Esophagus (tissue), 2 donors: ENCODE data around the gene GAL3ST2. TPM values are rescaled to one million over a fixed set of nuclear protein-coding genes. Genes with fewer than 3 reads are reported as not detected.
"Not testable (repeated sequence)": the region's sequence is repeated elsewhere in the genome, so short reads cannot be mapped to it uniquely, and the experiment has no call there.

Experiments used
- H3K27ac ChIP-seq, 2 donors: one replicate each; pipeline ENCODE4 v1.5.1; 2013; ENCODE audit warnings: low read depth in 2 of 2, mild to moderate bottlenecking in 2 of 2, inconsistent platforms in 1 of 2, low read length in 1 of 2, moderate library complexity in 1 of 2
- H3K27me3 ChIP-seq, 2 donors: one replicate each; pipeline ENCODE4 v1.6.1; 2013; ENCODE audit warnings: low read length in 2 of 2, control low read depth in 1 of 2, mild to moderate bottlenecking in 1 of 2; ENCODE audit not compliant: insufficient read depth in 2 of 2, control insufficient read depth in 1 of 2
- H3K36me3 ChIP-seq, 2 donors: one replicate each; pipeline ENCODE4 v1.6.1; 2013; ENCODE audit warnings: low read length in 1 of 2; ENCODE audit not compliant: control insufficient read depth in 2 of 2, insufficient read depth in 2 of 2
- H3K4me1 ChIP-seq, 2 donors: one replicate each; pipeline ENCODE4 v1.6.1; 2013; ENCODE audit warnings: low read length in 1 of 2; ENCODE audit not compliant: control insufficient read depth in 2 of 2, insufficient read depth in 2 of 2
- H3K4me3 ChIP-seq, 2 donors: one replicate each; pipeline ENCODE4 v1.5.1; 2013; ENCODE audit warnings: low read length in 2 of 2, mild to moderate bottlenecking in 2 of 2, low read depth in 1 of 2, moderate library complexity in 1 of 2
- H3K9me3 ChIP-seq, 2 donors: one replicate each; pipeline ENCODE4 v1.6.1; 2013; ENCODE audit warnings: mild to moderate bottlenecking in 2 of 2, low read depth in 1 of 2, low read length in 1 of 2, moderate library complexity in 1 of 2; ENCODE audit not compliant: control insufficient read depth in 2 of 2, insufficient read depth in 1 of 2
- WGBS, 2 donors: extraction: QIAGEN DNeasy Blood & Tissue Kit; methylation state at CpG; one replicate each; pipeline ENCODE4 v1.1.7; 2013; 5-methylcytosine and 5-hydroxymethylcytosine counted together
- polyA plus RNA-seq, 2 donors: library from polyadenylated mRNA; stranded (reverse); fragments of 200-250 nt; gene quantifications; one replicate each; pipeline ENCODE4 v1.2.3, GENCODE V29; 2013
- donor health status: healthy with polysubstance abuse.
- donor health status: Bipolar disorder and iron deficiency.

The GAL3ST2 gene
- polyA plus RNA-seq, 2 donors = 0.02 to 0.10 TPM

DNA sequence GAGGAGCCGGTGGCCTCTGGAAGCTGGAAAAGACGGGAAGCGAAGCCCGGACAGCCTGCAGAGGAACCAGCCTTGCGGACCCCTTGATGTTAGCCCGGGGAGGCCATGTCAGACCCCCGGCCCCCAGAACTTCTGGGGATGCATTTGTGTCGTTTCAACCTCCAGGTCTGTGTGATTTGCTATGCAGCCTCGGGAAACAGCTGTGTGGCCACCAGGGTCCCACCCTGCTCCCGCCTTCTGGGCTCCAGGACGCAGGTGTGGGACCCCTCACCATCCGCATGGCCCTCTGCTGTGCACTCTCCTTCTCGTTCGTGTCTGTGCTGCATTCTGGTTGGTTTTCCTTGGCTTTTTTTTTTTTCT is 45.6 kb downstream of the GAL3ST2 start:
- WGBS, 2 donors = 75 to 79% methylated on average over 14 of the region's 14 CpGs
- no peaks in the 10 kb centered on the region for H3K36me3 ChIP-seq
- no peaks in the 10 kb centered on the region for H3K4me1 ChIP-seq
- H3K9me3 ChIP-seq = peaks cover 0 to 5% of the 10 kb centered on the region in 2 donors
- no peaks in the 10 kb centered on the region for H3K27me3 ChIP-seq
- H3K4me3 ChIP-seq = no peak overlapping the region
- H3K27ac ChIP-seq = no peak overlapping the region

DNA sequence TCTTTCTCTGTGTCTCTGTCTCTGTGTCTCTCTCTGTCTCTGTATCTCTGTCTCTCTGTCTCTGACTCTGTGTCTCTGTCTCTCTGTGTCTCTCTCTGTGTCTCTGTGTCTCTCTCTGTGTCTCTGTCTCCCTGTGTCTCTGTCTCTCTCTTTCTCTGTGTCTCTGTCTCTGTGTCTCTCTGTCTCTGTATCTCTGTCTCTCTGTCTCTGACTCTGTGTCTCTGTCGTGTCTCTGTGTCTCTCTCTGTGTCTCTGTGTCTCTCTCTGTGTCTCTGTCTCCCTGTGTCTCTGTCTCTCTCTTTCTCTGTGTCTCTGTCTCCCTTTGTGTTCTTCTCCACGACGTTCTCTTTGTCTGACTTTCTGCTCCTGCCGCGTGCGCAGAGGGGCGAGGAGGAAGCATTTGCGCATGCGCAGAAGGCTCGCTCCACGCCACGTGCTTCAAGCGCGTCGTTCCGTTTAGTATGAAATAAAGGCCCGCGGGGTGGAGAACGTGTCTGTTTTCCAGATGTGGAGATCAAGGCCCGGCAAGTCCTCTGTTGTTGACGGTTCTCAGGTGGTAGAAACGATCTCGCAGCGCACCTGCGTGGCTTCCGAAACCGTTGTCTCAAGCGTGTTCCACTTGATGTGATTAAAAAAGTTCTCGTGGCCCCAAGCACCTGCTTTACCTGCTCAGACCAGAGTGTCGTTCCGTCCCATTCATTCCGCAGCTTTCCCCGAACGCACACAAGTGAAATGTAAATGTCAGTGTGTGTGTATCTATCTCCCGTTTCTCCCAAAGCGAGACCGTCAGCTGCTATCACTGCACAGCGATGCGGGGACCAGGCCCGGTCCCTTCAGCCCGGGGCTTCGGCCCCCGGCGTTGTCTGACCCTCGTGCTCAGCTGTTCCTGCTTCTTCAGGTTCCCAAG is 47.2 kb downstream of the GAL3ST2 start:
- not testable (repeated sequence) for H3K27ac ChIP-seq, H3K4me1 ChIP-seq, H3K9me3 ChIP-seq, H3K4me3 ChIP-seq, H3K27me3 ChIP-seq, H3K36me3 ChIP-seq
- 86 to 90% methylated on average over 45 of the region's 45 CpGs for WGBS, 2 donors

DNA sequence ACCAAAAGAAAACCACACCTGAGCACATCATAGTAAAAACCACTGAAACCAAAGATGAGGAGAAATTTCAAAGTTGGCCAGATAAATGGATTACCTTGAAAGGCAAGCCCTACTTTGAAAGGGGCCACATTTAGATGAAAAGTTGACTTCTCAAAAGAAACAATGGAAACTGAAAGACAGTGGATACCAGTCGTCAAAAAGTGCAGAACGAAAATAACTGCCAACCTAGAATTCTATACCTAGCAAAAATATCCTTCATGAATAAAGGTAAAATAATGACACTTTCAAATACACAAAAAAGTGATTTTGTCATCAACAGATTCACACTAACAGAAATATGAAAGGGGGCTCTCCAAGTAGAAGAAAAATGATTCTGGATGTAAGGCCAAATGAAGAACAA is 50.8 kb downstream of the GAL3ST2 start:
- 76 to 83% methylated on average over 2 of the region's 2 CpGs for WGBS, 2 donors
- H3K4me3 ChIP-seq = no peak overlapping the region
- no peaks in the 10 kb centered on the region for H3K27me3 ChIP-seq
- no peak overlapping the region for H3K27ac ChIP-seq
- H3K9me3 ChIP-seq = peaks cover 0 to 5% of the 10 kb centered on the region in 2 donors
- H3K36me3 ChIP-seq = no peaks in the 10 kb centered on the region
- H3K4me1 ChIP-seq = no peaks in the 10 kb centered on the region

DNA sequence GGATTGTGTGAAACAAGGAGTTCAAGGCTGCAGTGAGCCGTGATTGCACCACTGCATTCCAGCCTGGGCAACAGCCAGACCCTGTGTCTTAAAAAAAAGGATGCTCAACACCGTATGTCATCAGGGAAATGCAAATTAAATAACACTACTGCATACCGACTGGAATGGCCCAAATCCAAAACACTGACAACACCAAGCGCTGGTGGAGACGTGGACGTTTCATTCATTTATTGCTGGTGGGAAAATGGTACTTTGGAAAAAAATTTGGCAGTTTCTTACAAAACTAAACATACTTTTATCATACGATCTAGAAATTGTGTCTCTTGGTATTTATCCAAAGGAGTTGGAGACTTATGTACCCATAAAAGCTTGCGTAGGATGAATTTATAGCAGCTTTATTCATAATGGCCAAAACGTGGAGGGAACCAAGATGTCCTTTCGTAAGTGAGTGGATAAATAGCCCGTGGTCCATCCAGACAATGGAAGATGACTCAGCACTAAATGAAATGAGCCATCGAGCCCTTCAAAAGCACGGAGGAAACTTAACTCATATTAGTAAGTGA is 56.6 kb downstream of the GAL3ST2 start:
- Histone ChIP-seq H3K27ac (no peak overlapping the region), H3K4me3 (no peak overlapping the region), H3K36me3 (no peaks in the 10 kb centered on the region), H3K27me3 (no peaks in the 10 kb centered on the region), H3K9me3 (no peaks in the 10 kb centered on the region), H3K4me1 (no peaks in the 10 kb centered on the region)
- WGBS, 2 donors = 40 to 55% methylated on average over 13 of the region's 13 CpGs

DNA sequence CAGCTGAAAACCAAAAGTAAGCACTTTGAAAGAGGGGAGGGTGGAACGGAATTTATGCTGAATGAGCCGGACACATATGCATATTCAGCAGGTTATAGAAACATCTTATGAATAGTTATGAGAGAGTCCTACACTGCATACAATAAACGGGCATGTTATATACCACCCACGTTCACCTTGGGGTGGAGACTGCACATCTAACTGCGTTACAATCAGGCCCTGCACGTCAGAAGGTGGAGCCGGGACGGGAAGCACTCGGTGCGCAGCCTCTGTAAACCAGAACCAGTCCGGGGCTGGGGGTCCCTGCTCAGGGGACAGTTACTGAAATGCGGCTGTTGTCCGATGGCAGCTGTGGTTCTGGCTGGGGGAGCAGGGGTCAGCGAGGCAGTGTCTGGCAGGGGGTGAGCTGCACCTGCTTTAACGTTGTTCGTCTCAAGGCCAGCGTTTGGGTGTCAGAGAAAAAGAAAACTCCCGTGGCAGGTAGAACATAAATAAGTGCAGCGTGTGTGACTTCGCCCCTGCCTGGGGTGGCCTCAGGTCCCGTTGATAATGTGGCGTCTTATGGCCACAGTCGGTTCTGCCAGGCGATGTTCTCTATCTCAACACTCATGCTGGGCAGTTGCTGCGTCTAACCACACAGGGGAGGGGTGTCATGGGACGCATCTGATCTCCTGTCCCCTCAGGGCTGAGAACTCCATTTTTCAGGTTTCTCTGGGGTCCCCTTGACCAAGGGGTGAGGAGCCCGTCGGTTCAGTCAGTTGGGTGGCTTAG is 57.3 kb downstream of the GAL3ST2 start:
- H3K4me1 ChIP-seq, H3K4me3 ChIP-seq, H3K9me3 ChIP-seq, H3K27me3 ChIP-seq, H3K36me3 ChIP-seq, H3K27ac ChIP-seq: not testable (repeated sequence)
- WGBS, 2 donors = 81 to 82% methylated on average over 28 of the region's 28 CpGs

DNA sequence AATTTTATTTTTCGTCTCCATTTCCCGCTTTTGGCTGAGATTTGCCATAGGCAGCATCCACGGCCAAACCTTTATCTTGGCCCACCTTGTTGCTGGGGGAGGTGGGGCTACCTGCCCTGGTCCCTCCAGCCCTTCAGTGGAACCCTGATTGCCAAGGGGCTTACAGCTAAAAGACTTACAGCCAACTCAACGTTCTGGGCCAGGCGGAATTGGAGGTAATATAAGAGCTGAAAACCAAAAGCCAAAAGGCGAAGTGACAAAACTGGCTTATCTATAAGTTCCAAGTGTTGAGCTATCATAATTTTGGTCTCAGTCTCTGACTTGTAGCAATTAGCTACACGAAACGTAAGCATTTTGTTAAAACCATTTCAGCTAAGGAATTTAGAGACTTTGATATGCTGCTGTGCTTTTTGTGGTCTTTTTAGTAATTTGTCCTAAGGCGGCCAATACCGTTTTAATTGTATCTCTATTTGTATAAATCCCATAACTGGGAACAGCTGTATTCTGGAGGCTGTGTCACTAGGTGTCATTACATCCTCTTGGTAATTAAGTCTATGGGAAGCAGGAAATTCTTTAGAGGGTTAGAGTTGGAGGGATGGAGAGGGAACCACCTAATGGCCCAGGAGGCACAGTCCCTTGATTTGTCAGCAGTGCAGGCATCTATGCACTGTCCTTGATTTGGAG is 58.0 kb downstream of the GAL3ST2 start:
- WGBS, 2 donors = 87 to 90% methylated on average over 10 of the region's 10 CpGs
- no peaks in the 10 kb centered on the region for H3K36me3 ChIP-seq
- no peaks in the 10 kb centered on the region for H3K4me1 ChIP-seq
- no peaks in the 10 kb centered on the region for H3K9me3 ChIP-seq
- no peak overlapping the region for H3K27ac ChIP-seq
- no peaks in the 10 kb centered on the region for H3K27me3 ChIP-seq
- H3K4me3 ChIP-seq = no peak overlapping the region

DNA sequence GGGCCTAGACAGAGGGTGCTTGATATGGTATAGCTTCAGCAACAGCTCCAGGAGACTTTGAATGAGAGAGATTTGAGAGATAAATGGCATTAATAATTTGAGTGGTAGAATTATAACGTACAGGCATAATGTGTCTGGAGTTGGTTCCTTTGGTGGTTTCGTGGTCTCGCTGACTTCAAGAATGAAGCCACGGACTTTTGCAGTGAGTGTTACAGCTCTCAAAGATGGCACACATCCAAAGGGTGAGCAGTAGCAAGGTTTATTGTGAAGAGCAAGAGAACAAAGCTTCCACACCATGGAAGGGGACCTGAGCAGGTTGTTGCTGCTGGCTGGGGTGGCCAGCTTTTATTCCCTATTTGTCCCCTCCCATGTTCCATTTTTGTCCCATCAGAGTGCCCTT is 59.0 kb downstream of the GAL3ST2 start:
- no peaks in the 10 kb centered on the region for H3K9me3 ChIP-seq
- H3K4me1 ChIP-seq = no peaks in the 10 kb centered on the region
- H3K36me3 ChIP-seq = no peaks in the 10 kb centered on the region
- 65 to 75% methylated on average over 4 of the region's 4 CpGs for WGBS, 2 donors
- no peaks in the 10 kb centered on the region for H3K27me3 ChIP-seq
- no peak overlapping the region for H3K4me3 ChIP-seq
- no peak overlapping the region for H3K27ac ChIP-seq

DNA sequence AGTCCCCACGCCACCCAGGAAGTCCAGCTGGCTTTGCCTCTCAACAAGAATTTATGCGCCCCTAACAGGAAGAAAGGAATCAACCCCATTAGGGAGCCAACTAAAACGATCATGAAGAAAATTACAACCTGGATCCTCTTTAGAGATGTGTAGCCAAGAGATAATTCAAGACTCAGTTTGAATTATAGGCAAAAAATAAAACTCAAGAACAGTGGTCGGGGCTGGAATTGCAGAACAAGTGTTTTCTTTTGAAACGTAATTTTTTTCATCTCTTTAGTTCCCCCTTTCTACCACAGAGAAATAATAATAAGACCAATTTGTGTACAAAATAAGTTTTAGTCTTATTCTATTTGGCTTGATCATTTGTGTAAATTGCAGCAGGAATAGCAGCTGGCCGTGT is 59.7 kb downstream of the GAL3ST2 start:
- 62 to 65% methylated on average over 6 of the region's 6 CpGs for WGBS, 2 donors

DNA sequence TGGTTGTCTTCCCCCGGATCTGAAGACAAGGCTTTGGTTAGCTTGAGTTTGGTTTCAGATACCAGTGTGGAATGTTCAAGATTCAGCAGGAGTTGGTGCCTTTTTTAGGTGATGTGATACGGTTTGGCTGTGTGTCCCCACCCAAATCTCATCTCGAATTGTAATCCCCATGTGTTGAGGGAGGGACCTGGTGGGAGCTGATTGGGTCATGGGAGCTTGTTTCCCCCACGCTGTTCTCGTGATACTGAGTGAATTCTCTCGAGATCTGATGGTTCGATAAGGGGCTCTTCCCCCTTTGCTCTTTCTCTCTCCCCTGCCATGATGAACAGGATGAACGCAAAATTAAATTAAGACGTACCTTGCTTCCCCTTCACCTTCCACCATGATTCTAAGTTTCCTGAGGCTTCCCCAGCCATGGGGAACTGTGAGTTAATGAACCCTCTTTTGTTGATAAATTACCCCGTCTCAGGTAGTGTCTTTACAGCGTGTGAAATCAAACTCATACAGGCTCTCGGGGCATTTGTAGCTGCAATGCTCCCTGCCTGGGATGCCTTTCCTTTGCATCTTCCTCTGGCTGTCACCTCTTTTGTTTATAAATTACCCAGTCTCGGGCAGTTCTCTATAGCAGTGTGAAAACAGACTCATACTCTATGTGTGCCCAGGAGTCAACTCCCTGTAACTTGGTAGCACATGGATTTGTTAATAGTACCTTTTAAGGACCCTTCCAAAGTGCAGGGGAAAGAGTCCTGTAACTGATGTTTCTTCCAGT is 60.8 kb downstream of the GAL3ST2 start:
- Histone ChIP-seq H3K27me3 (no peaks in the 10 kb centered on the region), H3K4me1 (no peaks in the 10 kb centered on the region)
- 60 to 63% methylated on average over 13 of the region's 13 CpGs for WGBS, 2 donors

More for the DNA sequence above, 59.7 kb downstream of the GAL3ST2 start:
- H3K27ac ChIP-seq = no peak overlapping the region
- H3K4me1 ChIP-seq = no peaks in the 10 kb centered on the region
- H3K36me3 ChIP-seq = no peaks in the 10 kb centered on the region
- no peaks in the 10 kb centered on the region for H3K27me3 ChIP-seq
- no peak overlapping the region for H3K4me3 ChIP-seq
- no peaks in the 10 kb centered on the region for H3K9me3 ChIP-seq

More for the DNA sequence above, 60.8 kb downstream of the GAL3ST2 start:
- Histone ChIP-seq H3K36me3 (no peaks in the 10 kb centered on the region), H3K9me3 (no peaks in the 10 kb centered on the region), H3K27ac (no peak overlapping the region), H3K4me3 (no peak overlapping the region)
